GM18951 (cell line): ENCODE data around the gene UNK.

Source experiments
- POLR2A ChIP-seq: IDR thresholded peaks from 4 replicates; pipeline ENCODE4 v1.6.1; 2011; ENCODE audit warnings: mild to moderate bottlenecking; ENCODE audit not compliant: insufficient read length, insufficient read depth; ENCODE audit errors: extremely low read depth
- in situ Hi-C: fragments of 300-500 bp; cut with MboI; formaldehyde crosslinking; loops from one replicate; pipeline ENCODE4 v1.12.0; 2022; ENCODE audit warnings: low sequenced_read_pairs, mixed read lengths, inconsistent platforms; ENCODE audit not compliant: unreplicated experiment

The UNK gene, protein sequence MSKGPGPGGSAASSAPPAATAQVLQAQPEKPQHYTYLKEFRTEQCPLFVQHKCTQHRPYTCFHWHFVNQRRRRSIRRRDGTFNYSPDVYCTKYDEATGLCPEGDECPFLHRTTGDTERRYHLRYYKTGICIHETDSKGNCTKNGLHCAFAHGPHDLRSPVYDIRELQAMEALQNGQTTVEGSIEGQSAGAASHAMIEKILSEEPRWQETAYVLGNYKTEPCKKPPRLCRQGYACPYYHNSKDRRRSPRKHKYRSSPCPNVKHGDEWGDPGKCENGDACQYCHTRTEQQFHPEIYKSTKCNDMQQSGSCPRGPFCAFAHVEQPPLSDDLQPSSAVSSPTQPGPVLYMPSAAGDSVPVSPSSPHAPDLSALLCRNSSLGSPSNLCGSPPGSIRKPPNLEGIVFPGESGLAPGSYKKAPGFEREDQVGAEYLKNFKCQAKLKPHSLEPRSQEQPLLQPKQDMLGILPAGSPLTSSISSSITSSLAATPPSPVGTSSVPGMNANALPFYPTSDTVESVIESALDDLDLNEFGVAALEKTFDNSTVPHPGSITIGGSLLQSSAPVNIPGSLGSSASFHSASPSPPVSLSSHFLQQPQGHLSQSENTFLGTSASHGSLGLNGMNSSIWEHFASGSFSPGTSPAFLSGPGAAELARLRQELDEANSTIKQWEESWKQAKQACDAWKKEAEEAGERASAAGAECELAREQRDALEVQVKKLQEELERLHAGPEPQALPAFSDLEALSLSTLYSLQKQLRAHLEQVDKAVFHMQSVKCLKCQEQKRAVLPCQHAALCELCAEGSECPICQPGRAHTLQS

DNA sequence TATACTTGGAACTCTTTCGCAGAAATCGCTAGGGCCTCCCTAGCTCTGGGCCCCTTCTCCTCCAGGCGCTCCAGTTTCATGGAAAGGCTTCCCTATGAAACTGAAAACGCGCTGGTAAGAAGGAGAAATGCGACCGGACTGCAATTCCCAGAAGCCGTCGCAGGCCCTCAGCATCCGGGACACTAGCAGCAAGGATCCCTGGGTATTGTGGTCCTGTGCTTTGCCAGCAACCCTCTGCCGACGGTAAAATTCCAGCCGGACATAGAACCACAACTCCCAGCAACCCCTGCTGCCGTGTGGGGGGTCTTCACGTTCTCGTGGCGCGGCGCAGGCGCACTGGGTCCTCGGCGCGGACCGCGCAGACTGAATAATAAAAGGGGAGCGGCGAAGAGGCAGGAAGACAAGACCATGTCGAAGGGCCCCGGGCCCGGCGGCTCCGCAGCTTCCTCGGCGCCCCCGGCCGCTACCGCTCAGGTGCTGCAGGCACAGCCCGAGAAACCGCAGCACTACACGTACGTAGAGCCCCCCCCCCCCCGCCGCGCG, at the start of gene UNK:
UNK (plus strand) TSS at position 334 of the 543 bp plus-strand sequence; CDS start at position 409, 75 bp downstream.
- TF ChIP-seq POLR2A = no peak
- in situ Hi-C loops = no loop called here

DNA sequence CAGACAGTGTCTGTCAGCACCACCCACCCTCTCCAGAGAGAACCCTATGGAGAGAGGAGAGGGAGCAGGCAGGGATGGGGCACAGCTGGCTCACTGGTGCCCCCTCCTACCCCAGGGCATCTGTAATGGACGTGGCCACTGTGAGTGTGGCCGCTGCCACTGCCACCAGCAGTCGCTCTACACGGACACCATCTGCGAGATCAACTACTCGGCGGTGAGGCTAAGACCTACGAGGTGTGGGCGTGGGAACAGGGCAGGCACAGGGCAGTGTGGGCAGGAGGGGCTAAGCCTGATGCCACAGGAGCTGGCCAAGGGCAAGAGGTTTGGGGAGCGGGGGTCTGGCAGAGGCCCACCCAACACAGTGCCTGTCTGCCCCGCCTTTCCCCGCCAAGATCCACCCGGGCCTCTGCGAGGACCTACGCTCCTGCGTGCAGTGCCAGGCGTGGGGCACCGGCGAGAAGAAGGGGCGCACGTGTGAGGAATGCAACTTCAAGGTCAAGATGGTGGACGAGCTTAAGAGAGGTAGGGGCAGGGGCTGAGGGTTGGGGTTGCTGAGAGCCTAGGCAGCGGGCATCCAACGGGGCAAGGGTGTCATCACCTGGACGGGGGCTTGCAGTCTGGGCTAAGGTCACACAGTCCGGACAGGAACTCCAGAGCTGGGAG, 48.3 kb upstream of the UNK start:
- no peak for TF ChIP-seq POLR2A
- in situ Hi-C loops = no loop called here

DNA sequence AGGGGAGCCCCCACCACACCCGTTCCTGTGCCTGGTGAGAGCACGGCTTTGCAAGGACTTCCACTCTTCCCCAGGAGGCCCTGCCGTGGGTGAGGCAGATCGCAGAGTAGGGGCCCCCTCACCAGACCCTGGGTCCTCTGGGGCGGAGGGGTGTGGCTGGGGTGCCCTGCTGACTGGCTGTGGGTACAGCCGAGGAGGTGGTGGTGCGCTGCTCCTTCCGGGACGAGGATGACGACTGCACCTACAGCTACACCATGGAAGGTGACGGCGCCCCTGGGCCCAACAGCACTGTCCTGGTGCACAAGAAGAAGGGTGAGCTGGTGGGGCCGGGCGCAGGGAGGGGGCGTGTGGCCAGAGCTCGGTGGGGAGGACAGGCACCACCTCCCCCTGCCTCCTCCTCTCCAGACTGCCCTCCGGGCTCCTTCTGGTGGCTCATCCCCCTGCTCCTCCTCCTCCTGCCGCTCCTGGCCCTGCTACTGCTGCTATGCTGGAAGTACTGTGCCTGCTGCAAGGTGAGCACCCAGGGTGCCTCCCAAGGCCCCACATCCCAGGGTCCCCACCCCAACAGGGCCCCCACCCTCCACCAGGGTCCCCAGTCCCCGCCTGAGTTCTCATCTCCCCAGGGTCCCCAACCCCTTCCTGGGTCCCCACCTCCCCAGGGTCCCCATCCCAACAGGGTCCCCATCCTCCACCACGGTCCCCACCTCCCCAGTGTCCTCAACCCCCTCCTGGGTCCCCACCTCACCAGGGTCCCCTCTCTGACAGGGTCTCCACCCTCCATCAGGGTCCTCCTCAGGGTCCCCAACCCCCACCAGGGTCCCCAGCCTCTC, 47.3 kb upstream of the UNK start:
- in situ Hi-C loops = no loop called here
- TF ChIP-seq POLR2A = no peak

DNA sequence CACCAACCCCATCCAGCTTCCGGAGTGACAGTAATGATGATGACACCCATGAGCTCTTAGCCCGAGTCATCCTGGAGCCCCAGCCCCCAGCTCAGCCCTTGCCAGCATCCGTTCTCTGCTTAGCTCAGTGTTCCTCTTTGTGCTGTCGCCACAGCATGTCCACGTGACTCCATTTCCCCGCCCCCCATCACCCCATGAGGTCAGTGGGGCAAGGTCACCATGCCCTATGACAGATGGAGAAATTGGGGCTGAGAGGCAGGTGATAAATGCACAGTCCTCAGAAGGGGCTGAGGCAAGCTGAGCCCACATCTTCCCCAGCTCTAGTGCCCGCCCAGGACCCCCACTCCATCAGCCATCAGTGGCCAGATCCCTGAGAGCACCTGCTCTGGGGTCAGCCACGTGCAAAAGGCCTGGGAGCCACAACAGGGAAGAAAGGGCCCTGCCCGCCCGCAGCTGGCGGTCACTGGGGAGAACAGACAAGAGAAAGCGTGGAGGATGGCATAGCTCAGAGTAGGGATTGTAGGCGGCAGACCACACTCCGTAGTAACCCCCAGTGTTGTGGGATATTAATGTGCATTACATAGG, 46.3 kb upstream of the UNK start:
- TF ChIP-seq POLR2A = no peak
- in situ Hi-C loops = no loop called here

DNA sequence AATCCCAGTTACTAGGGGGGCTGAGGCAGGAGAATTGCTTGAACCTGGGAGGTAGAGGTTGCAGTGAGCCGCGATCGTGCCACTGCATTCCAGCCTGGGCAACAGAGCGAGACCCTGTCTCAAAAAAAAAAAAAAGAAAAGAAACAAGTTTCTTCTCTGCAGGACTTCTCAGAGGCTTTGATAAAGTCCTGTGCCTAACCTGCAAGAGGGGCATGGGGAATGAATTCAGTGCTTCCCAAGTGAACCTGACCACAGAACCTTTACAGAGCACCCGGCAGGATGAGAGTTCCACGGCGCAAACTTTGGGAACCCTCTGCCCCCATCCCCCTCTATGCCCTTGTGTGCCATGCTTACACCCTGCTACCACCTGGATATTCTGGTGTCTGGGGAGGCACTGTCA, 45.4 kb upstream of the UNK start:
- no peak for TF ChIP-seq POLR2A
- in situ Hi-C loops = no loop called here

DNA sequence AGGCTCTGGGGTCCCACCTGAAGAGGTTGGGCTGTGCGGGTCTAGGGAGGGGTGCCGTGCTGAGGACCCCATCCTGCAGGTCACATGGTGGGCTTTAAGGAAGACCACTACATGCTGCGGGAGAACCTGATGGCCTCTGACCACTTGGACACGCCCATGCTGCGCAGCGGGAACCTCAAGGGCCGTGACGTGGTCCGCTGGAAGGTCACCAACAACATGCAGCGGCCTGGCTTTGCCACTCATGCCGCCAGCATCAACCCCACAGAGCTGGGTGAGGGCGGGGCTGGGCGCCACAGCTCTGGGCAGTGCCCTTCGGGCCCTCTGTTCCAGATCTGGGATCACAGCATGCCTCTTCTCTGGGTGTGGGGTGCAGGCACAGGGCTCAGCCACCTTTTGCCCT, 44.8 kb upstream of the UNK start:
- in situ Hi-C loops = loop anchor here (10.0 kb wide), 2 partner anchors 55 to 125 kb away; no protein-coding TSS in a partner anchor
- TF ChIP-seq POLR2A = no peak

DNA sequence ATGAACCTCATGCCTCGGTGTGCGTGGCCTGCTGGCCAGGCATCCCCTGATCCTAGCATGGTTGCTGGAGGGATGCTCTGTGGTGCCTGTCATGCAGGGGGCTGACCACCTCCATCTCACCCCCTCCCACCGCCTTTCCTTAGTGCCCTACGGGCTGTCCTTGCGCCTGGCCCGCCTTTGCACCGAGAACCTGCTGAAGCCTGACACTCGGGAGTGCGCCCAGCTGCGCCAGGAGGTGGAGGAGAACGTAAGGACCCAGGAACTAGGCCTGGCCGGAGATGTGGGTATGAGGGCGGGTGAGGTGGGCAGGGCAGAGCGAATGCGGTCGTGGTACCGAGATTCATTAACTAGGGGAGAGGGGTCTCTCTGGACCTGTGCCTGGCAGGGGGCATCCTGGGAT, 44.4 kb upstream of the UNK start:
- in situ Hi-C loops = loop anchor here (10.0 kb wide), 2 partner anchors 55 to 125 kb away; no protein-coding TSS in a partner anchor
- no peak for TF ChIP-seq POLR2A

DNA sequence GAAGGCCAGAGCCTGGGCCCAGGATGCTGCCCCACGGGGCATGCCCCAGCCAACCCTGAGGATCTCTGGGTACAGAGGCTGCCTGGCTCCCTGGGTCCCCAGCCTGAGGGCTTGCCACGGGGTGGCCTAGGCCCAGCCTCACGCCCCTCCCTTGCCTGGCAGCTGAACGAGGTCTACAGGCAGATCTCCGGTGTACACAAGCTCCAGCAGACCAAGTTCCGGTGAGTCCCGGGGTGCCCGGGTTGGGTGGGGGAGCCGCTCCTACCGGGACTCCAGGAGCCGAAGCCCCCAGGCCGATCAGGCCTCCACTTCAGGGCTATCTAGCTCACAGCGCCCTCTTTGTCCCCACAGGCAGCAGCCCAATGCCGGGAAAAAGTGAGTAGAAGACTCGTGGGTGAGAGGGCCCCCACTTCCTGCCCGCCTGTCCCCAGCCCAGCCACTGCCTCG, 44.0 kb upstream of the UNK start:
- in situ Hi-C loops = loop anchor here (10.0 kb wide), 2 partner anchors 56 to 126 kb away; no protein-coding TSS in a partner anchor
- TF ChIP-seq POLR2A = no peak

DNA sequence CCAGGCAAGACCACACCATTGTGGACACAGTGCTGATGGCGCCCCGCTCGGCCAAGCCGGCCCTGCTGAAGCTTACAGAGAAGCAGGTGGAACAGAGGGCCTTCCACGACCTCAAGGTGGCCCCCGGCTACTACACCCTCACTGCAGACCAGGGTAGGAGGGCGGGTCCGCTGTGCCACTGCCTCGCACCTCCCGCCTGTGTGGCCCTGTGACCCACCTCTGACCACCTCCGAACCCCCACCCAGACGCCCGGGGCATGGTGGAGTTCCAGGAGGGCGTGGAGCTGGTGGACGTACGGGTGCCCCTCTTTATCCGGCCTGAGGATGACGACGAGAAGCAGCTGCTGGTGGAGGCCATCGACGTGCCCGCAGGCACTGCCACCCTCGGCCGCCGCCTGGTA, 42.3 kb upstream of the UNK start:
- TF ChIP-seq POLR2A = no peak

DNA sequence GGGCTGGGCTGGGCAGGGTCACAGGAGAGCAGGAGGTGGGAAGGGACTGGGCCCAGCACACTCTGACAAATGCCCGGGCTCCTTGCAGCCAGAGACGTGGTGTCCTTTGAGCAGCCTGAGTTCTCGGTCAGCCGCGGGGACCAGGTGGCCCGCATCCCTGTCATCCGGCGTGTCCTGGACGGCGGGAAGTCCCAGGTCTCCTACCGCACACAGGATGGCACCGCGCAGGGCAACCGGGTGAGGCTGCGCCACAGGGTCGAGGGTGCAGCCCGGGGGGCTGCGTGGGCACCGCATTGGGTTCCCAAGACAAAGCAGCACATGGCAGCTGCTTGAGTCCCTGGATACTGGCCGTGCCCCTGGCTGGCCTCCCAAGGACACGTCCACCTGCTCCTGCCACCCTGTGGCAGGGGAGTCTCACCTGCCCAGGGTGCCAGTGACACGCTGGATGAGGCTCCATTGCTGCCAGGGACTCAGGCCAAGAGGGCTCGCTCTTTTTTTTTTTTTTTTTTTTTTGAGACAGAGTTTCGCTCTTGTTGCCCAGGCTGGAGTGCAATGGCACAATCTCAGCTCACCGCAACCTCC, 40.9 kb upstream of the UNK start:
- no peak for TF ChIP-seq POLR2A
- in situ Hi-C loops = loop anchor here (10.0 kb wide), 2 partner anchors 59 to 129 kb away; no protein-coding TSS in a partner anchor

More for the DNA sequence above, 42.3 kb upstream of the UNK start:
- in situ Hi-C loops = loop anchor here (10.0 kb wide), 2 partner anchors 58 to 128 kb away; no protein-coding TSS in a partner anchor

DNA sequence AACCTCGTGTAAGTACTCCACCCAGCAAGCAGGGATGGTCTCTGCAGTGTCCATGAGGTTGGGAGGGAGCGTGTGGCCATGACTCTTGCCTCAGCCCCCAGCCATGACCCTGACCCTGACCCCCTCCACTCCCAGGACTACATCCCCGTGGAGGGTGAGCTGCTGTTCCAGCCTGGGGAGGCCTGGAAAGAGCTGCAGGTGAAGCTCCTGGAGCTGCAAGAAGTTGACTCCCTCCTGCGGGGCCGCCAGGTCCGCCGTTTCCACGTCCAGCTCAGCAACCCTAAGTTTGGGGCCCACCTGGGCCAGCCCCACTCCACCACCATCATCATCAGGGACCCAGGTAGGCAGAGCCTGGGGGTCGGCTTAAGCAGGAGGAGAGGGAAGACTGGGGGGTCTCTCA, 35.9 kb upstream of the UNK start:
- in situ Hi-C loops = loop anchor here (10.0 kb wide), 2 partner anchors 64 to 134 kb away; no protein-coding TSS in a partner anchor
- TF ChIP-seq POLR2A = no peak
